HG02981 (cell line): Measurements from ENCODE around the gene GDPD5.

Experiments
- ATAC-seq: cut with Tn5 transposase; IDR thresholded peaks from one replicate; pipeline ENCODE4 v1.9.1; 2021; ENCODE audit warnings: mild to moderate bottlenecking, moderate library complexity; ENCODE audit not compliant: unreplicated experiment

GDPD5 gene

DNA sequence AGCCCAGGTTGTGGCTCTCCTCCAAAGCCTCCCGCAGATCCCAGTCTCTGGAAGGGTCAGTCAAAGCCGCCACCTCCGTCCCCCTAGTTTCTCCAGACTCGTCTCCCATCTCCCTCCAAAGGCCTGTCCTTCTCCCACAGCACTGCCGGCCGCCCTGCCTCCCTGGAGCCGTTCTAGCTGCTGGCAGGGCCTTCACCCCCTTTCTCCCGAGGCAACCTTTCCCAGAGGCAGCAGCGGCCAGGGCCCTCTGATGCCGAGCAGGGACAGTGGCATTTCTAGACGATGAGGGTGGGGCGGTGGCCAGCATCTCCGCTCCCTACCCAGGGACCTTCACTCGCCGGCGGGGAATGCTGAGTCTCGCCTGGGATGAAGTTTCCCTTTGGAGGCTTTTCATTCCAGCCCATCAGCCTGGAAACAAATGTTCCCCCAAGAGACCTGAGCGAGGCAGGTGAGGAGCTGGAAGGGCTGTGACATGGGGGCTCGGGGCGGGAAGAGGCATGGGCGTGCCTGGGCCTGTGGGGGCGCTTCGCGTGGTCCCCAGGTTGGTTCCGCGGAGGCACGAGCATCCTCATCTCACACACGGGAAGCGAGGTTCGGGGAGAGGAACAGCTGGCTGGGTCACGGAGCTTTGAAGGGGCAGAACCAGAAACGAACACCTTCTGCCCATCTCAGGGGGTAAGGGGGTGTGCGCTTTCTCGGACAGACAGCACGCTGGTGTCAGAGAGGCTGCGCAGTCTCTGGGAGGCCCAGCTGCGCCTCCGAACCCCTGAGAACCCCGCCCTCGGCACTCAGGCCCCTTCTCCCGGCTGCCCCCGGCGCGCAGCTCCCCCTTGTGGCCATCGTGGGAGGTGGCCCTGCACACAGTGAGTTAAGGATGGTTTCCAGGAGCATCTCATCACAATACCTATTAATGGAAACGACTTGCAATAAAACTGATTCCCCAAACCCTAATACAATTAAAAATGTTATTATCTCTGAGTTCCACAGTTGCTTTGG is 74.6 kb downstream of the GDPD5 start:
- no peak for ATAC-seq

DNA sequence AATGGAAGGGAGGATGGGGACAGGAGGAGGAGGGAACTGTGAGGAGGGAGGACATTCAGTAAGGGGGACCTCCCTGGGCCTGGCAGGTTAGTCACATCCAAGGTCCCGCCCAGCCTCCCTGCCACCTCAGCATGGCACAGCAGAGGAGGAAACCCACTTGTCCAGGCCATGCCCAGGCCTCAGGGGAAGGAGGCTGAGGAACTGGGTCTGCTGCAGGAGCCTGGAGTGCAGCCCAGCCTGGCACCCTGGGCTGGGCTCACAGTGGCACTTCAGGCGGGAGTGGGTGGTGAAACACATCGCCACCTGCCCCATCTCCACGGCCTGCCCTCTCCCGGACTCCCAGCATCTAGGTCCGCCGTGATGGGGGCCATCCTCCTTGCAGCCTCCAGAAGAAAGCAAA is 75.5 kb downstream of the GDPD5 start:
- no peak for ATAC-seq

DNA sequence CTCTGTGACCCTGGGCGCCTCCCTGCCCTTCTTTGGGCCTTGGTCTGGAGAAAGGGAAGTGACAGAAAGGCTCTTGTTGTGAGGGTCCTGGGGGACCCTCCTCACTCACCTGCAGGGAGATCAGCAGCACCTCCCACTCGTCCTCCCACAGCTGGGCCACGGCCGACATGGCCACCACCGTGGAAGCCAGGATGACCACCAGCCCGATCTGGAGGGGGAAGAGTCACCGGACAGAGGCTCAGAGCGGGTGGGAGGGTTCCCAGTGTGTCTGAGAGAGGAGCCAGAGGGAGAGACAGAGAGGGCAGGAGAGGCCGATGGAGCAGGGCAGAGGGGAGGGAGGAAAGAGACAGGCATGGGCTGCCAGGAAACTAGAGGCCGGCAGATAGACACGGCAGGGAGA is 76.0 kb downstream of the GDPD5 start:
- no peak for ATAC-seq

DNA sequence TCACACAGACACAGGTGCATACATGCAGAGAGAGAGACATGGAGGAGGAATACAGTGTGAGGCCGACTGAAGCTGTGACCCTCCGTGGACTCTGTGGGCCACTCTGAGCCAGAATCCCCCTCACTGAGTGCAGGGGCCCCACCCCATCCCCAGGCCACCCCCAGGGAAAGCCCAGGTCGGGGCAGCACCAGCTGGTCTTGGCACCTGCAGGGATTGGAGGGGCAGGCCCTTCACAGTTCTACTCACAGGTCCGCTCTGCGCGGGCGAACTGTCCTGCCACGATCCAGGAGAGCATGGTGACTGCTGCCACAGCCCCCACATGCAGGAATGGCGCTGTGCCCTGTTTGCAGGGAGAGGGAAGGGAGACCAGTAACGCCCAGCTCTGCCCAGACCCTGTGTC is 76.5 kb downstream of the GDPD5 start:
- ATAC-seq: no peak

DNA sequence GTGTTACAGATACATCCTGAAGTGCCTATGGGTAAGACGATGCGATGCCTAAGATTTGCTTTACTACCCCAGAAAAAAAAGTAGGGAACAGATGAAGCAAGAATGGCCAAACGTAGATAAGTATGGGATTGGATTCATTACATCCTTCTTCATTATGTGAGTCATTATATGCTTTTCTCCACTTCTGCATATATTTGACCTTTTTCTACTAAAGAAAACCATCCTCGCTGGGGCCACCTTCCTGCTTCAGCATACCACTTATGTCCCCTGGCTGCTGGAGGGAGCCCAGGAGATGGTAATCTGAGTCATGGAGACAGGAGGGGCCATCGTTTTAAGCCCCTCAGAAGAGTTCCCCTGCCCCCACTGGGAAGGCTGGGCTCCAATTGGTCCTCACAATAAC is 78.3 kb downstream of the GDPD5 start:
- no peak for ATAC-seq

DNA sequence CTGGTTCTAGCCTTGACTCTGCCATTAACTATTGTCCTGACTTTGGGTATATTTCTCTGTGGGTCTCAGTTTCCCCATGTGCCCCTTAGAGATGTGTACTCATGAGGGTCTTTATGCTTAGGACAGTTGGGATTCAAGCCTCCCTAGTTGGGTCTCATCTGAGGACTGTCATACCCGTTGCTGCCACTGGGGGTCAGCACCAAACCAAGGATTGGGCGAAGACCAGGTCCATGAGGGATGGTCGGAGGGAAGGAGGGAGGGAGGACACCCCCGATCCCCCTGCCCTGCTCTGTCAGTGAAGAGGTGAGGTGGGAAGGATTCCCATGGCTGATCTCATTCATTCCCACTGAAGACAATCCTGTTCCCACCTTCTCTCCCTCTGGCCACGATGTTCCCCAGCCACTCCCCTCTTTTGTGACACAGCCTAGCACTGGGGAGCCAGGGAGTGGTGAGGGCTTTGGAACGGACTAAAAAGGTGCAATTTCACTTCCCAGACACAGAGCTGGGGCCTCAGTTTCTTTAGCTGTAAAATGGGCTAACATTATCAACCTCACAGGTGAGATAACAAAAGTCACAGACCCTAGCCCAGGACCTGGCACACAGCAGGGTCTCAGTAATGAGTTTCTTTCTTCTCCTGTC is 80.3 kb downstream of the GDPD5 start:
- no peak for ATAC-seq

DNA sequence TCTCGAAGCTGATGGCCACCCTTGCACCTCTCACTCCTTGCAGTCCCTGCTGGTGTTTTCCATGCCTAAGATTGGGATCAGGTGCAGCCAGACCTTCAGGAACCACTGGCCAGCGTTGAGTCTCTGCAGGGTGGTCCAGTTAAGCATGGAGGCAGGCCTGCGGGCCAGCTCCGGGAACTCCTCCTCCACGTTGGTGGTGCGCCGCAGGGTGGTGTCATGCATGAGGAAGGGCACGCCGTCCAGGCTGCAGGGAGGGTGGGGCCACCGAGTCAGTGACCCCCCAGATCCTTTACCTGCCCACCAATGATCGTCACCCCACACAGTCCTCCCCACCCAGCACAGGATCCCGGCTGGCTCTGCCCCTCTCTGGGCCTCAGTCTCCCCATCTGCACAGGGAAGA is 82.7 kb downstream of the GDPD5 start:
- ATAC-seq: no peak

DNA sequence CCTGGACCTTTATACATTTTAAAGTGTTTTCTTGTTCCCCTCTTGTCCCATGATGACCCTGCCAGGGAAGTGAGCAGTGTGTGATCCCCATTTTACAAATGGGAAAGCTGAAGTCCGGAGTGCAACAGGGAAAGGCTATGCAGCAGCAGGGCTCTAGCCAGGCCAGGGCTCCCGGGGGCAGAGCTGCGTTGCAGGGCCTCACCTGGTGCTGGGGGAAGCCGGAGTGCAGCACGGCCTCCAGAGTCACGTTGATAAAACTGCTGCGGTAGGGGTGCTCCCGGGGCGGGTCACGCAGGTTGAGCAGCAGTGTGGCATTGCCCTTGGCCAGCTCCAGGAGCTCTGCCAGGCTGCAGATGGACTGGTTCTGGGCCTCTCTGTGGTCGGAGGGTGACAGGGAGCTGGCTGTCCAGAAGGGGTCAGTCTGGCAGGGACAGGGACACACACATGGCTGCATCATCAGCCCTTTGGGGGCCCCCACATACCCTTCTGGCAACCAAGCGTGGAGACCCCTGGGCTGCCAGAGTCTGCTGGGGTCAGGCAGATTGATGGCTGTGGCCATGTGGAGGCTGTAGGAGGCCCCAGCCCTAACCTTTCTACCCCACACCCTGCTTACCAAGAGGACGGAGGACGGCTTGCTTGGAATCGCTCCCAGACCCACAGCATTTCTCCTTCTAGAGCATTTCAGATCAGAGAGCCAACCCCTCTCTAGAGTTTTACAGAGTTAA is 83.4 kb downstream of the GDPD5 start:
- no peak for ATAC-seq

DNA sequence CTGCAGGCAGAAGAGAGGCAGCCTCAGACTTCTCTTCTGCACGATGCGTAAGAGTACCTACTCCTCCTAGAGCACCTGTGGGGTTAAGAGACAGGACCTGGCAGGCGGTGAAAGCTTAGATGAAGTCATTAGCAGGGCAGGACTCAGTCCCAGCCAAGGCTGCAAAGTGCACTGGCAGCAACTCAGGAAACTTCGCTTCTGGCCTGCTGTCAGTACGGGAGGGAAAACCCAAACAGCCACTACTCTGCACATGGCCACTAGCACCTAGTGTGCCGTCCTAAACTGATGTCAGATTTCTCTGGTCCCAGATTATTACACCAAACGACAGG is 84.0 kb downstream of the GDPD5 start:
- no peak for ATAC-seq

DNA sequence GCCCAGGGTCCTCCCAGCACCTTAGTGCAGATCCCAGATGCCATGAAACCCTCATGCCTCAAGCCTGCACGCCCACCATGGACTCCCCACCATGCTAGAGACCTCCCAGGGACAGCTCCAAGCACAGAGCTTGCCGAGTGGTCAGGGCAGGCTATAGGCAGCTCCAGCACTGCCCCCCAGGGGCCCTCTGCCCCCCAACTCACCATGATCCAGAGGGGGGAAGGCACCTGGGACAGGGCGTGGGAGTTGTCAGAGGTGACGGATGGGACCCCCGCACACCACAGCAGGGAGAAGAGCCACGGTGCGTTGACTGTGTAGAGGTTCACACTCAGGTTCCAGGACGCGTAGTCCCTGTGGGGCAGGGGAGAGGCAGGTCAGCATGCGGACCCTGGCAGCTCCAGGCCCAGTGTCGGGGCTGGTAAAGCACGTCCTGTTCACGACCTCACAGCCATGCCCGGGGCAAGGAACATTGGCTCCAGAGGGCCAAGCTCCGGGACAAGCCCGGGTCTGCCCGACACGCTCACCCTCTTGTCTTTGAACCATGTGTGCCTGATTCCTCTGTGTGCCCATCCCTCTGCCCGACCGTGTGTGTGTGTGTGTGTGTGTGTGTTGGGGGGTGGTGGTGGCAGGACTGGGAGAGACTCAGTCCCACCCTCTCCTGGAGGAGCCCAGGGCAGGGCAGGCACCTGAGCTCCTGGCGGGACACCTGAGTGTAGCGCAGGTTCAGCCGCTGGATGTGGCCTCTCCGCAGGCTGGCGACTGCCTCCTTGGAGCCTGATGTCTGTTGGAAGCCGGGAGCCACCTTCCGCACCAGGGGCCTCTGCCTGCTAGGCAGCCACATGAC is 84.6 kb downstream of the GDPD5 start:
- ATAC-seq: no peak

DNA sequence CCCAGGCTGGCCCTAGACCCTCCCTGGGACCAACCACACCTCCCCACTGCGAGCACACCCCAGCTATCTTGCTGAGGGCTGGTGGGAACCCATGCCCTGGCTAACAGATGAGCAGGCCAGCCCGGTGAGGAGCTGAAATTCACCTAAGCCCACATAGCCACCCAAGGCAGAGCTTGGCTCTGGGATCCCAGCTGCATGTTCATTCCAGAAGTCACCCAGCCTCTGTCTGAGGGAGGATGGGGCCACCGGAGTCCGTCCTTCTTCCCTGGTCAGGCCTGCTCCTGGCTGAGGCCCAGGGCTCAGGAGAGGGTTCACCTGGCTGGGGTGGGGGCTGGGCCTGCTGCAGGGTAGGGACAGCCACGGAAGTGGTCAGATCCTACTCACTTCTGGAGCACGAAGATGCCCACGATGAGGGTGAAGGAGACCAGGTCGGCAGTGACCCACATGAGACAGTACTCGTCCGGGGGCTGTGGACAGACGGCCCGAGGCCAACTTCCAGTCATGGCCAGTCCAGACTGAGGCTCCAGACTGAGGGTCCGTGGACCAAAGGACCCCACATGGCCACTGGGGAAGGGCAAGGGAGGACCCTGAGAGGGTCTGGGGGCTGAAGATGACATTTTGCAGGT is 86.1 kb downstream of the GDPD5 start:
- ATAC-seq: no peak

DNA sequence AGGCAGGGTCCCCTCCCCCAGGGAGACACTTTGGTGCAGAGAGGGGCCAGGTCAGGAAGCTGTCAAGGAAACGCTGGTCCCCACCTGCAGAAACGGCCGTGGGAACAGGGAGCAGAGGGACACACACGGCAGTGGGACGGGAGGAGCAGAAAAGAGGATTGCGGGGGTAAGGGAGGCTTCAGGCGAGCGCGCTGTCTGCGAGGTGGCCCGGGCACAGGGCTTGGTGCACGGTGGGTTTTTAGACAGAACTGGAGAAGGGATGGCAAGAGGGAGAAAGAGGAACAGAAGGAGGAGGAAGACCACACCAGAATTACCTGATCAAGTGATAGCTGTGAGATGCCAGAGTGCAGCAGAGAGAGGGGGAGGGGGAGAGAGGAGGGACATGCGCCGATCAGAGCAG is 86.7 kb downstream of the GDPD5 start:
- ATAC-seq: no peak

DNA sequence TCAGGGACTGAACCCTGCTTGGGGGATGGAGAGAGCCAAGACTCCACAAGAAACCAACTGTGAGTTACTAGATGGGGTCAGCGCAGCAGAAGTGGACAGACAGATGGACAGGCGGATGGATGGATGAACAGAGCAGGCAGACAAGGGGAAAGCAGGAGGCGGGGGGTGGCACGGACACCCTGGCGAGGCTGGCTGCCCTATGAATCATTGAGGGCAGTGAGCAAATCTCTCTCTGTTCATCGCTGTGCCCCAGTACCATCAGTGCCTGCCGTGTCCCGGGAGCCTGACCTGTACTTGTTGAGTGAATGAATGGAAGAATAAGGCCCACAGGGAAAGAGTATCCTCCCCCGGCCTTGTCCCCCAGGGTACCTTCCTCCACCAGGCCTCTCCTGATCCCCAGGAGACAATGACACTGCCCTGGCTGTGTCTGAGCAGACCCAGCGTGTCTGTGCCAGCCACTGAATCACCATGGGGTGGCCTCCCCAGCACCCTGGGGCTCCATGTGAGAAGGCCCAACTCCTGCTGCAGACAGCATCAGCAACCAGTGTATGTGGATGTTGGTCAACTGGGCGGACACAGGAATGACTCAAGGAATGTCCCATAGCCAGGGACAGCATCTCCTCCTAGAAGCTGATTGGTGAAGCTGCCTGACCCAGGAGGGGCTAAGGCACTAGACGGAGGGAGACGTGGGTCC is 87.6 kb downstream of the GDPD5 start:
- ATAC-seq: no peak

DNA sequence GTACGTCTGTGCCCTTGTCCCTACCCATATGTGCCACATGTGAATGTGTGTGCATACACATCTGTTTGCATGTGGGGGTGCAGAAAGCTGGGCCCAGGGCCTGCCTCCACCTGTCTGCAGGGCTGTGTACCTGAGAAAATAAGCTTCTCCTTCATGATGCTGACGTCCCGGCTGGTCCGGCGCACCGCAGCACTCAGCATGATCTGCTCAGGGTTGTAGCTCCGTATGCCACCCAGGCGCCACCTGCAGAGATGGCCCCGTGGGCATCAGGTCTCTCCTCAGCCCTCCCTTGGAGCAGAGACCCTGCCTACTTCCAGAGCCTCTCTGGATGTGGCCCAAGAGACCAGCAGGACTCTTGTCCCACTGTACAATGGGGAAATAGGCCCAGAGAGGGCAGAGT is 88.9 kb downstream of the GDPD5 start:
- ATAC-seq: no peak

DNA sequence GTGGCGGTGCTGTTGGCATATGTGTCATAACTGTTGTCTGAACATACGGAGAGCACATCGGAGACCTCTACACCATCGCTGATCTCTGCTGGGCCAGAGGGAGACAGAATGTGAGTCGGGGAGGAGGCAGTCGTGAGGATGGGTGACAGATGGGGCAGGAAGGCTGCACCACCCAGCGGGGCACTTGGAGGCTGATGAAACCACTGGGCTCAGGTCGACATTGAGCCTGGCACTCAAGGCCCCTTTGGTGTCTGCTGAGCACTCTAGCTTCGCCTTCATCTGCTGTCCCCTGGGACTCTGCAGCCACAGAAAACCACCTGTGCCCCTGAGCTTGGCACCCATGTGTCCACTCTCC is 90.2 kb downstream of the GDPD5 start:
- no peak for ATAC-seq

DNA sequence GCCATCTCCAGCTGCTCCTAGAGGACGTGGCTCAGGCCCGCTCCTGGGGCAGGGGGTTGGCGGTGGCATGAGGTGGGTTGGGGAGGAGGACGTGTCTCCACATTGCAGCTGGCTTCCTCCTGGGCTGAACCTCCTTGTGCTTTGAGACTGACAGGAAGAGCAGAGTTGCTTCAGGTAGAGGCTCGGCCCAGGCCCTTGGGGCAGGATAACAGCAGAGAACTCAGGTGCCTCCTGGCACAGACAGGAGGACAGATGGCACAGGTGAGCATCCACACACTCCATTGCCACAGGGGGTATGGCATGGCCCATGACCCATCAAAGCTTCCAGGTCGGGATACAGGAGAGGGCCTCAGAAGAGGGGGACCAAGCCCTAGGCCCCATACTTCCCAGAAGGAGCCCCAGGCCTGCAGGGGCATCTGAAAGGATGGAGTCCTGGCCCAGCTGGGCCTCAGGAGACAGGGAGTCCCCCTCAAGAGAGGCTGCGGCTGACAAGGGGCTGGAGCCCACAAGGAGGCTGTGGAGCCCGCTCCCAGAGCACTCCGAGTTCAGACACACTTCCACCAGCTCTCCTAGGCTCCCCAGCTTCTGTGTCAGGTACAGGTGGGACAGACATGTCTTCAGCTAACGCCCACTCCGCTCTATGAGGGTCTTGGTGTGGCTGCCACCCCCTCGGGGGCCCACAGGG is 90.7 kb downstream of the GDPD5 start:
- ATAC-seq: no peak

DNA sequence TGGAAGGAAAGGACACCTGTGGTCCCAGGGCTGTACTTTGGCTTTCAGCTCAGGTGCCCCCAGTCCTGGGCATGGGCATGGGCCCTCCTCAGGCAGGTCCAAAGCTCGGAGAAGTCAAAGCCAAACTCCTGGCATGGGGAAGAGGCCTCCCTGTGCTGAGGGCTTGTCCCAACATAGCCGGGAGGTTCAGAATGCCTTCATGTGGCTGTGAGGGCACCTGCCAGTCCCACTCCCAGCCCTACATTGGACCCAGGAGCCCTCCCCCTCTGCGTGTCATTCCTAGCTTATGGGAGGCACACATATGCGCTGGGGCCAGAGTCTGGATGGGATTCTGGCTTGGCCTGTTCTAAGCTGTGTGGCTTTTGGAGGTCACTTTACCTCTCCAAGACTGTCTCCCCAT is 91.7 kb downstream of the GDPD5 start:
- ATAC-seq: no peak

DNA sequence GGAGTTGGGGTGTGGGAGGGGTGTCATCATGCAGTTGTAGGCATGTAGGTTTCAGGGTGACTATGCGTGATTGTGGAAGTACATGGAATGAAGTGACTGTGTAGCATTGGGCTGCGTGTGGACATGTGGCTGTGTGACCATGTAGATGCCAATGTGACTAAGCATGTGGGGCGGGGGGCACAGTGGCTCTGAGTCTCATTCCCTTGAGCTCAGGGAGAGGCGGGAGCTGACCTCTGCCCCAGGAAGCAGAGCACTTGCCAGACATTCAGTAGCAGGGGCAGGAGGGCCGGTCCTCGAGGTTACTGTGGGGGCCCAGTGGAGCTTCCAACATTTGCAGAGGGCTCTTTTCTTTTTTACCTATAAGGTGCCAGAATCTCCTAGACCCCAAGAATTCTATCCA is 92.3 kb downstream of the GDPD5 start:
- ATAC-seq: no peak

DNA sequence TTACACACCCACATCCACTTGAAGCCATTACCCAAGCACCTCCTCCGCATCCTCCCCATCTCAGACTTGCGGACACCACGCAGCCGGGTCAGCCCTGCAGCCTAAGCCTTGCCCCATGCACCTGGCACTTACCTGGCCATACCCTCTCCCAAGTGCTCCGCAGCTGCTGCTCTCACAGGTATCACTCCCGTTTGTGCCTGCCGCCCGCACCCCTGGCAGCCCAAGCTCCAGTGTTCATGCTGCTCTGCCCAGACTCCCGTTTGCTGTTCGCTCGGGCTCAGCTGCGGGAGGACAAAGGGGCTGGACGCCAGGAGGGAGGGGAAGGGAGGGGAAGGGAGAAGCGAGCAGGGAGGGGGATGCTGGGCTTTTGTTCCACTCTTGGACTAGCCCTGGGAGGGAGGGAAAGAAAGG is 92.8 kb downstream of the GDPD5 start, which contains the start of gene KLHL35:
TSS of gene KLHL35 (minus strand) at position 293 of the 411 bp plus-strand sequence. CDS start 2,574 bp downstream, outside the sequence.
- no peak for ATAC-seq
